ENCODE measurements around the gene NIBAN1.
A peak's percentile ranks its signal among the peaks of the same experiment; 100 is the strongest.
"Not testable (repeated sequence)": the region's sequence is repeated elsewhere in the genome, so short reads cannot be mapped to it uniquely, and the experiment has no call there.

The NIBAN1 gene

GRCh38 chr1:184974056-184974836 is at the start of gene NIBAN1:
TSS of gene NIBAN1 (minus strand) at chr1:184974508. CDS start at chr1:184974356, 152 bp downstream.
- DNase-seq (ENCODE audit: low read depth) = peak; percentile 21

GRCh38 chr1:185017966-185018365 is 43.7 kb upstream of the NIBAN1 start:
- DNase-seq (ENCODE audit: low read depth) = no peak

- DNase-seq (ENCODE audit: low read depth) = no peak
These were observed 43.0 kb upstream of the NIBAN1 start for GRCh38 chr1:185017338-185017737.

- DNase-seq (ENCODE audit: low read depth) = no peak
These were observed 42.6 kb upstream of the NIBAN1 start for GRCh38 chr1:185016880-185017279.

- DNase-seq (ENCODE audit: low read depth) = no peak
These were observed 41.3 kb upstream of the NIBAN1 start for GRCh38 chr1:185015631-185016030.

- no peak for DNase-seq (ENCODE audit: low read depth)
These were observed 40.6 kb upstream of the NIBAN1 start for GRCh38 chr1:185014941-185015340.

GRCh38 chr1:185010361-185010760 is 36.1 kb upstream of the NIBAN1 start:
- DNase-seq (ENCODE audit: low read depth) = no peak

GRCh38 chr1:185008838-185009237 is 34.5 kb upstream of the NIBAN1 start:
- DNase-seq (ENCODE audit: low read depth) = no peak

- DNase-seq (ENCODE audit: low read depth) = not testable (repeated sequence)
These were observed 27.1 kb upstream of the NIBAN1 start for GRCh38 chr1:185001312-185001880.

GRCh38 chr1:184999974-185000373 is 25.7 kb upstream of the NIBAN1 start:
- DNase-seq (ENCODE audit: low read depth) = not testable (repeated sequence)

- DNase-seq (ENCODE audit: low read depth) = no peak
These were observed 20.0 kb upstream of the NIBAN1 start for GRCh38 chr1:184994301-184994700.

- no peak for DNase-seq (ENCODE audit: low read depth)
These were observed 18.0 kb upstream of the NIBAN1 start for GRCh38 chr1:184992271-184992670.

GRCh38 chr1:184990204-184990603 is 15.9 kb upstream of the NIBAN1 start:
- no peak for DNase-seq (ENCODE audit: low read depth)

- no peak for DNase-seq (ENCODE audit: low read depth)
These were observed 14.2 kb upstream of the NIBAN1 start for GRCh38 chr1:184988506-184988905.

GRCh38 chr1:184987696-184988095 is 13.4 kb upstream of the NIBAN1 start:
- DNase-seq (ENCODE audit: low read depth) = no peak

- DNase-seq (ENCODE audit: low read depth) = no peak
These were observed 11.9 kb upstream of the NIBAN1 start for GRCh38 chr1:184986250-184986649.

GRCh38 chr1:184982002-184982954 is 8.0 kb upstream of the NIBAN1 start:
- DNase-seq (ENCODE audit: low read depth) = peak; percentile 37

GRCh38 chr1:184980726-184981125 is 6.4 kb upstream of the NIBAN1 start:
- no peak for DNase-seq (ENCODE audit: low read depth)

- DNase-seq (ENCODE audit: low read depth) = no peak
These were observed 1.0 kb upstream of the NIBAN1 start for GRCh38 chr1:184975208-184975870.

- DNase-seq (ENCODE audit: low read depth) = no peak
These were observed 468 bp upstream of the NIBAN1 start for GRCh38 chr1:184974837-184975115.

GRCh38 chr1:184973272-184974055 is 844 bp downstream of the NIBAN1 start:
- DNase-seq (ENCODE audit: low read depth) = peak; percentile 18

All from stimulated activated CD8-positive, alpha-beta memory T cell treated with anti-CD3 and anti-CD28 coated beads, Interleukin-15, amount 100 ng/mL, for 24 hours (primary cell).